ENCODE measurements around the gene CCT6A. TPM values are rescaled to one million over a fixed set of nuclear protein-coding genes. Genes with fewer than 3 reads are reported as not detected.

CCT6A gene
- total and polyA plus RNA-seq, 9 of the 15 experiments (the other 6 are each of a cell fraction or from before 2014, with no cell fraction given) = 244 to 708 (median 387) TPM

DNA sequence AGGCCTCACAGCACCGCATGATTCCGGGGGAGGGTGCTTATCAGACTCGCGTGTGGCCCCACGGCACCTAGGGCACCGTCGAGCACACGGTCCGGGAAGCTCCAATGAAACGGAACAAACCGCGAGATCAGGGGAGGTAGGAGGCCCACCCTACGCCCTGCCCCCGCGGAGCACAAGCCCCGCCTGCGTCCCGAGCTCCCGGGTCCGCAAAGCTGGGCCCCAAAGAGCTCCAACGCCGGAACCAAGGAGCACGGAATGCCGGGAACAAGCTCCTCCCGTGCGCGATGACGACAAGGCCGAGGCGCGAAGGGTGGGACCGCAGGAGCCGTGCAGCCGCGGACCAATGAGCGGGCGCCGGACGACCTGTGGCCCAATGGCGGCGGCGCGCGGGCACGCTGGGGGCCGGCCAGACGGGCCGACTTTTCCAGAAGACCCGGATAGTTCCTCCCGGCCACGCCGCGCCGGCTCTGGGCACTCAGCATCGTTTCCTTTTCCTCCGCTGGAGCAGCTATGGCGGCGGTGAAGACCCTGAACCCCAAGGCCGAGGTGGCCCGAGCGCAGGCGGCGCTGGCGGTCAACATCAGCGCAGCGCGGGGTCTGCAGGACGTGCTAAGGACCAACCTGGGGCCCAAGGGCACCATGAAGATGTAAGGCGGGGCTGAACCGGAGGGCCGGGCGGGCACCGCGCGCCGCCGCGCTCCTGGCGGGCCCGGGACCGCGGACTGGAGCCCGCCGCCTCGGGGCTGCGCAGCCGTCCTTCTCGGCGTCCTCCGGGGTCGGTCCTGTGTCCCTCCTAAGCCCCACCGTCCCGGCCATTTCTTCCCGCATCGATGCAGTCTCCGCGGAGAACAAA lies at the start of gene CCT6A, which contains the start of gene PSPH (continued):
- TF ChIP-seq GABPB2 (CRISPR knock-in tag; conservative IDR thresholded peaks at IDR 0.05) = no peak
- no peak for TF ChIP-seq FOXK1 (CRISPR knock-in tag; IDR thresholded peaks at IDR 0.05; ENCODE audit: borderline replicate concordance)
- no peak for TF ChIP-seq ZNF707 (CRISPR knock-in tag; conservative IDR thresholded peaks at IDR 0.05)
- TF ChIP-seq GATA2 (CRISPR knock-in tag; IDR thresholded peaks at IDR 0.05) = no peak
- TF ChIP-seq SMAD1 (IDR thresholded peaks at IDR 0.05; ENCODE audit: low read depth, low read length, partially characterized antibody) = no peak
- no peak for TF ChIP-seq LARP7 (IDR thresholded peaks at IDR 0.05)
- TF ChIP-seq, protein P1, sequence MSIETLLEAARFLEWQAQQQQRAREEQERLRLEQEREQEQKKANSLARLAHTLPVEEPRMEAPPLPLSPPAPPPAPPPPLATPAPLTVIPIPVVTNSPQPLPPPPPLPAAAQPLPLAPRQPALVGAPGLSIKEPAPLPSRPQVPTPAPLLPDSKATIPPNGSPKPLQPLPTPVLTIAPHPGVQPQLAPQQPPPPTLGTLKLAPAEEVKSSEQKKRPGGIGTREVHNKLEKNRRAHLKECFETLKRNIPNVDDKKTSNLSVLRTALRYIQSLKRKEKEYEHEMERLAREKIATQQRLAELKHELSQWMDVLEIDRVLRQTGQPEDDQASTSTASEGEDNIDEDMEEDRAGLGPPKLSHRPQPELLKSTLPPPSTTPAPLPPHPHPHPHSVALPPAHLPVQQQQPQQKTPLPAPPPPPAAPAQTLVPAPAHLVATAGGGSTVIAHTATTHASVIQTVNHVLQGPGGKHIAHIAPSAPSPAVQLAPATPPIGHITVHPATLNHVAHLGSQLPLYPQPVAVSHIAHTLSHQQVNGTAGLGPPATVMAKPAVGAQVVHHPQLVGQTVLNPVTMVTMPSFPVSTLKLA (conservative IDR thresholded peaks at IDR 0.05) = peak in 1 of 2 experiments; percentile 90
- TF ChIP-seq ZC3H8 (IDR thresholded peaks at IDR 0.05) = no peak
- TF ChIP-seq ZKSCAN1 (IDR thresholded peaks at IDR 0.05; ENCODE audit: low read depth, low read length) = no peak
- TF ChIP-seq ZNF778 (CRISPR knock-in tag; IDR thresholded peaks at IDR 0.05) = no peak
- no peak for TF ChIP-seq KDM2B (CRISPR knock-in tag; IDR thresholded peaks at IDR 0.05)
- TF ChIP-seq CSDE1 (IDR thresholded peaks at IDR 0.05) = no peak
- TF ChIP-seq, protein P2, sequence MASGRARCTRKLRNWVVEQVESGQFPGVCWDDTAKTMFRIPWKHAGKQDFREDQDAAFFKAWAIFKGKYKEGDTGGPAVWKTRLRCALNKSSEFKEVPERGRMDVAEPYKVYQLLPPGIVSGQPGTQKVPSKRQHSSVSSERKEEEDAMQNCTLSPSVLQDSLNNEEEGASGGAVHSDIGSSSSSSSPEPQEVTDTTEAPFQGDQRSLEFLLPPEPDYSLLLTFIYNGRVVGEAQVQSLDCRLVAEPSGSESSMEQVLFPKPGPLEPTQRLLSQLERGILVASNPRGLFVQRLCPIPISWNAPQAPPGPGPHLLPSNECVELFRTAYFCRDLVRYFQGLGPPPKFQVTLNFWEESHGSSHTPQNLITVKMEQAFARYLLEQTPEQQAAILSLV (tag; IDR thresholded peaks at IDR 0.05) = no peak
- no peak for TF ChIP-seq MEIS2 (IDR thresholded peaks at IDR 0.05; ENCODE audit: partially characterized antibody)
- no peak for TF ChIP-seq CBX8 (IDR thresholded peaks at IDR 0.05; ENCODE audit: borderline replicate concordance, extremely low read depth, low read depth, low read length, poor library complexity, severe bottlenecking)
- no peak for TF ChIP-seq DDX20 (tag; IDR thresholded peaks at IDR 0.05; ENCODE audit: low read depth)
- TF ChIP-seq, protein P3, sequence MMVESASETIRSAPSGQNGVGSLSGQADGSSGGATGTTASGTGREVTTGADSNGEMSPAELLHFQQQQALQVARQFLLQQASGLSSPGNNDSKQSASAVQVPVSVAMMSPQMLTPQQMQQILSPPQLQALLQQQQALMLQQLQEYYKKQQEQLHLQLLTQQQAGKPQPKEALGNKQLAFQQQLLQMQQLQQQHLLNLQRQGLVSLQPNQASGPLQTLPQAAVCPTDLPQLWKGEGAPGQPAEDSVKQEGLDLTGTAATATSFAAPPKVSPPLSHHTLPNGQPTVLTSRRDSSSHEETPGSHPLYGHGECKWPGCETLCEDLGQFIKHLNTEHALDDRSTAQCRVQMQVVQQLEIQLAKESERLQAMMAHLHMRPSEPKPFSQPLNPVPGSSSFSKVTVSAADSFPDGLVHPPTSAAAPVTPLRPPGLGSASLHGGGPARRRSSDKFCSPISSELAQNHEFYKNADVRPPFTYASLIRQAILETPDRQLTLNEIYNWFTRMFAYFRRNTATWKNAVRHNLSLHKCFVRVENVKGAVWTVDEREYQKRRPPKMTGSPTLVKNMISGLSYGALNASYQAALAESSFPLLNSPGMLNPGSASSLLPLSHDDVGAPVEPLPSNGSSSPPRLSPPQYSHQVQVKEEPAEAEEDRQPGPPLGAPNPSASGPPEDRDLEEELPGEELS (CRISPR knock-in tag; IDR thresholded peaks at IDR 0.05; ENCODE audit: borderline replicate concordance) = no peak
- TF ChIP-seq SMARCC2 (IDR thresholded peaks at IDR 0.05; ENCODE audit: low read depth) = no peak
- no peak for TF ChIP-seq ELF4 (CRISPR knock-in tag; IDR thresholded peaks at IDR 0.05)
- no peak for TF ChIP-seq PHF21A (IDR thresholded peaks at IDR 0.05; ENCODE audit: borderline replicate concordance, low read depth)
- TF ChIP-seq TCF7 (IDR thresholded peaks at IDR 0.05; ENCODE audit: borderline replicate concordance) = no peak
- TF ChIP-seq MAFG (tag; conservative IDR thresholded peaks at IDR 0.05) = no peak
- TF ChIP-seq EZH2 (IDR thresholded peaks at IDR 0.05; ENCODE audit: borderline replicate concordance, low read depth, low read length) = no peak
